Putamen (tissue), 1 donor: ENCODE data around the gene RET.

Experiments
- DNase-seq: peaks from one replicate; pipeline ENCODE4 v3.0.0-alpha.2; 2016; ENCODE audit warnings: low spot score

Gene RET

DNA sequence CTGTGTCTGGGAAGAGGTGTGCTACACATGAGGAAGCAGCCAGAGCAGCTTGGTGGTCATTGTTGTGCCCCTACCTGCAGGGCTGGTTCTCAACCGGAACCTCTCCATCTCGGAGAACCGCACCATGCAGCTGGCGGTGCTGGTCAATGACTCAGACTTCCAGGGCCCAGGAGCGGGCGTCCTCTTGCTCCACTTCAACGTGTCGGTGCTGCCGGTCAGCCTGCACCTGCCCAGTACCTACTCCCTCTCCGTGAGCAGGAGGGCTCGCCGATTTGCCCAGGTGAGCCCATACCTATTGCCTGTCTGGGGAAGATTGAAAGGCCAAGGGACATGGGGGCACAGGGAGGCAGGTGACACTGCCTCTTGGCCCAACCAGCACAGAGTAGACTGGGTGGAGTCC is 32.1 kb downstream of the RET start:
- DNase-seq: no peak

- no peak for DNase-seq
These were observed 32.9 kb downstream of the RET start for GRCh38 chr10:43109671-43110249.

- DNase-seq: no peak
These were observed 33.6 kb downstream of the RET start for GRCh38 chr10:43110338-43111071.

DNA sequence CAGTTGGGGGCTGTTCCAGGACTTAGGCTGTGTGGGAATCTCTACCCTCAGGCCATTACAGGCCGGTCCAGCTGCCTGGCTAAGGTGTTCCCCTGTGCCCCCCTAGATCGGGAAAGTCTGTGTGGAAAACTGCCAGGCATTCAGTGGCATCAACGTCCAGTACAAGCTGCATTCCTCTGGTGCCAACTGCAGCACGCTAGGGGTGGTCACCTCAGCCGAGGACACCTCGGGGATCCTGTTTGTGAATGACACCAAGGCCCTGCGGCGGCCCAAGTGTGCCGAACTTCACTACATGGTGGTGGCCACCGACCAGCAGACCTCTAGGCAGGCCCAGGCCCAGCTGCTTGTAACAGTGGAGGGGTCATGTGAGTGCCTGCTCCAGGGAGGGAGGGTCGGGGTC is 34.2 kb downstream of the RET start:
- DNase-seq: no peak

- DNase-seq: no peak
These were observed 35.2 kb downstream of the RET start for GRCh38 chr10:43111921-43112607.

- DNase-seq: no peak
These were observed 35.7 kb downstream of the RET start for GRCh38 chr10:43112608-43112961.

GRCh38 chr10:43113201-43114087 is 36.6 kb downstream of the RET start:
- no peak for DNase-seq

GRCh38 chr10:43114088-43114742 is 37.3 kb downstream of the RET start:
- DNase-seq: no peak

GRCh38 chr10:43114743-43115611 is 38.1 kb downstream of the RET start:
- no peak for DNase-seq

DNA sequence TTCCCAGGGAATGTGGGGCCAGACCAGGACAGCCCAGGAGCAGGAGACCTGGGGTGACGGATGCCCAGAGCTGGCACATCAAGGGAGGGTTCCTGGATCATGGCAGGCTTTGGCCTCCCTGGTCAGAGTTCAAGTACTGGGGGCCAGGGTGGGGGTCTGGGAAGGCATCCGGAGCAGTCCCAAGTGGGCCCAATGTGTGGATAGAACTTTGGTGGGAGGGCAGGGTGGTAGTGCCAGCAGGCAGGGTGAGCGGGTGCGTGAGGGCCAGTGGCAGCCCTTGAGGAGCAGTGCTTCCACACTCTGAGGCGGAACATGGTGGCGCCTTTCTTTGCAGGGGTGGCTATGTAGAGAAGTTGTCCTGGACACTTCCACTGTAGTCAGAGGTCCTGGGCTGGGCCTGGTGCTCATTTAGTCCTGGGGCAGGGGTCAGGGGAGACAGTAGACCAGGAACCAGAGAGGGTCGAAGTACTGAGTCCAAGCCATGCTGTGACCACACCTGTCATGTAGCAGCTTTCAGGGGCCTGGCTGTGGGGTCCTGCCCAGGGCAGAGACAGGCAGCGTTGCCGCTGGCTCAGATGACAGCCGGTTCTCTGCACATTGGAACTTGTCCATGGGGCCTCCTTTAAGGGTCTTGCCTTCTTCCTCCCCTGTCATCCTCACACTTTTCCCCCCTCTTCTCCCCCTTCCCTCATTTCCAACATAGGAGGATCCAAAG is 39.2 kb downstream of the RET start:
- no peak for DNase-seq

- DNase-seq: no peak
These were observed 39.7 kb downstream of the RET start for GRCh38 chr10:43116596-43116995.

- no peak for DNase-seq
These were observed 40.3 kb downstream of the RET start for GRCh38 chr10:43117031-43117776.

DNA sequence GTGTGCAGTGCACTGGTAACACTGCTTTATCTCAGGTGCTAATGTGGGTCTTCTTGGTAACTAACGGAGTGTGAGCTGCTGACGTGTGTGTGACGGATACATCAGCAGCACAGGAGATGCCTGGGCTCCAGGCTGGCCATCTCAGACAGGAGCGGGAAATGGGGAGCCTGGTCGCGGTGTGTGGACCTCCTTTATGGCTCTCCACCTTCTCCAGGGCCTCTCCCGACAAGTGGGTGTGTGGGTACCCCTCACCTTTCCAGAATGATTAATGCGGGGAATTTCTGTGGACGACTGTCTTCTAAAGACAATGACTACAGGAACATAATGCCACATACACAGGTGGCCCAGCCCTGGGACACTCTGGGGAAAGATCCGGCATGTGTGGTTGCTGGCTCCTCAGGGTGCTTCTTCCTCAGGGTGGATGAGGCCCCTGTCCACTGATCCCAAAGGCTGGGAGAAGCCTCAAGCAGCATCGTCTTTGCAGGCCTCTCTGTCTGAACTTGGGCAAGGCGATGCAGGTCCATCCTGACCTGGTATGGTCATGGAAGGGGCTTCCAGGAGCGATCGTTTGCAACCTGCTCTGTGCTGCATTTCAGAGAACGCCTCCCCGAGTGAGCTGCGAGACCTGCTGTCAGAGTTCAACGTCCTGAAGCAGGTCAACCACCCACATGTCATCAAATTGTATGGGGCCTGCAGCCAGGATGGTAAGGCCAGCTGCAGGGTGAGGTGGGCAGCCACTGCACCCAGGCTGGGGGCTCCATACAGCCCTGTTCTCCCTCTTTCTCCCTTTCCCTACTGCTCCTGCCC is 41.1 kb downstream of the RET start:
- no peak for DNase-seq

- DNase-seq: no peak
These were observed 42.0 kb downstream of the RET start for GRCh38 chr10:43118631-43119415.

- no peak for DNase-seq
These were observed 42.7 kb downstream of the RET start for GRCh38 chr10:43119416-43120115.

DNA sequence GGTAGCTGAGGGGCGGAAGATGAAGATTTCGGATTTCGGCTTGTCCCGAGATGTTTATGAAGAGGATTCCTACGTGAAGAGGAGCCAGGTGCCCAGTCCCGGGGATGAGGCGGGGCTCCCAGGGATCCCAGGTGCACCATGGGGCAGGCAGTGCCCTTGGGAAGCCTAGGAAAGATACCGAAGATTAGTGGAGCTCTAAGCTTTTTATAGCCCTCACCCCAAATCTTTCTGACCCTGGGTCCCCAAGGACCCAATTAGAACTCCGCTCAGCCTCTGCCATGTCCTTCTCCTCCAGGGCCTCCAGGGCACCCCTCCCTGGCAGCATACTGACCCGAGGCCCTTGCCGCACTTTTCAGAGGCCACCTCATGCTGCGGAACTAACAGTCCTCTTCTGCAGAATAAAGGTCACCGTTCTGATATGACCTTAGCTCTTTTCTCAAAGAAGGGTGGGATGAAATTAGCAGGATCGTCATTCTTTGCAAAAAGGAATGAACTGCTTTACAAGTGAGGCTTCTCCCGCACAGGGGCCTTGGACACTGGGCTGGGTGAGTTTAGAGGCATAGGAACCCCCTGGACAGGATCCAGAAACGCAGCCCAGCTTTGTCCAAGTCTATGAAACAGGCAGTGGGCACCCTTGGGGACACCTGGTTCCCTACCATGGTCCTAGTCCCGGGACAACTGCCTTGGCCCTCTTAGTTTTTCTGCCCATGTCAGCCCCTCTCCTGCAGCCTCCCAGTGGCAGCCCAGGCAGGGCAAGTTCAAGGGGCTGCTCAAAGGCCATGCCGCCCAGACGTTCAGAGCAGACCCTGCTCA is 43.5 kb downstream of the RET start:
- no peak for DNase-seq
